Vagina (tissue), 2 donors: ENCODE measurements around the gene SLC24A3.

Experiments
- POLR2A ChIP-seq, 2 donors: fragments of 450-650 bp; IDR thresholded peaks; one replicate each; pipeline ENCODE4 v1.6.1; 2017; ENCODE audit warnings: antibody characterized with exemption in 2 of 2, mild to moderate bottlenecking in 2 of 2, moderate library complexity in 2 of 2
- TF ChIP-seq, protein P1 (sequence below), 3 experiments: fragments of 450-650 bp in 2 of 3; fragments of 200-600 bp in 1 of 3; sonication (generic) in 1 of 3; IDR thresholded peaks; one replicate each; pipeline ENCODE4 v1.5.1; 2017 to 2019; ENCODE audit warnings: antibody characterized with exemption in 3 of 3, mild to moderate bottlenecking in 2 of 3, moderate library complexity in 2 of 3

- no peak for TF ChIP-seq POLR2A (IDR thresholded peaks at IDR 0.05)
- TF ChIP-seq, protein P1, sequence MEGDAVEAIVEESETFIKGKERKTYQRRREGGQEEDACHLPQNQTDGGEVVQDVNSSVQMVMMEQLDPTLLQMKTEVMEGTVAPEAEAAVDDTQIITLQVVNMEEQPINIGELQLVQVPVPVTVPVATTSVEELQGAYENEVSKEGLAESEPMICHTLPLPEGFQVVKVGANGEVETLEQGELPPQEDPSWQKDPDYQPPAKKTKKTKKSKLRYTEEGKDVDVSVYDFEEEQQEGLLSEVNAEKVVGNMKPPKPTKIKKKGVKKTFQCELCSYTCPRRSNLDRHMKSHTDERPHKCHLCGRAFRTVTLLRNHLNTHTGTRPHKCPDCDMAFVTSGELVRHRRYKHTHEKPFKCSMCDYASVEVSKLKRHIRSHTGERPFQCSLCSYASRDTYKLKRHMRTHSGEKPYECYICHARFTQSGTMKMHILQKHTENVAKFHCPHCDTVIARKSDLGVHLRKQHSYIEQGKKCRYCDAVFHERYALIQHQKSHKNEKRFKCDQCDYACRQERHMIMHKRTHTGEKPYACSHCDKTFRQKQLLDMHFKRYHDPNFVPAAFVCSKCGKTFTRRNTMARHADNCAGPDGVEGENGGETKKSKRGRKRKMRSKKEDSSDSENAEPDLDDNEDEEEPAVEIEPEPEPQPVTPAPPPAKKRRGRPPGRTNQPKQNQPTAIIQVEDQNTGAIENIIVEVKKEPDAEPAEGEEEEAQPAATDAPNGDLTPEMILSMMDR (IDR thresholded peaks at IDR 0.05) = no peak
These were observed 251.2 kb downstream of the SLC24A3 start for GRCh38 chr20:19463597-19463996.
